Testis (tissue), 2 donors: Measurements from ENCODE around the gene ADPRHL1.

Source experiments
- CTCF ChIP-seq, 3 experiments: fragments of 450-650 bp in 2 of 3; fragments of 200-600 bp in 1 of 3; sonication (generic) in 1 of 3; IDR thresholded peaks; one replicate each; pipeline ENCODE4 v1.5.1; 2016 to 2019; ENCODE audit warnings: antibody characterized with exemption in 3 of 3, mild to moderate bottlenecking in 2 of 3, moderate library complexity in 1 of 3
- POLR2A ChIP-seq: fragments of 450-650 bp; IDR thresholded peaks from one replicate; pipeline ENCODE4 v1.6.1; 2017; ENCODE audit warnings: antibody characterized with exemption, mild to moderate bottlenecking, moderate library complexity

- TF ChIP-seq POLR2A: no peak
- no peak for TF ChIP-seq CTCF (IDR thresholded peaks at IDR 0.05)
Observed at GRCh38 chr13:113477724-113478123, 24.4 kb upstream of the ADPRHL1 start.
